HEK293 (cell line): Measurements from ENCODE around the gene C17orf67.

Experiments
- CTCF ChIA-PET: fragments of 350-600 bp; formaldehyde crosslinking; extraction: SDS; loops from one replicate; lab custom pipeline; 2021; ENCODE audit warnings: antibody characterized with exemption; lab: Yijun Ruan, JAX
- POLR2A ChIA-PET: fragments of 300-600 bp; formaldehyde crosslinking; extraction: SDS; loops from one replicate; lab custom pipeline; 2020; ENCODE audit warnings: antibody characterized with exemption, inconsistent platforms; lab: Yijun Ruan, JAX
- H3K27ac ChIP-seq: fragments of 200-500 bp; sonication (Bioruptor generic); 2 replicates; pipeline ENCODE4 v1.5.1; 2014; ENCODE audit warnings: low read depth, low read length, control low read depth, inconsistent platforms; ENCODE audit errors: extremely low read depth
- H3K36me3 ChIP-seq, 2 experiments: fragments of 200-500 bp in 1 of 2; sonication (Bioruptor generic) in 1 of 2; 1 replicate in 1 of 2; 2 replicates in 1 of 2; pipeline ENCODE4 v1.5.1; 2014 to 2017; ENCODE audit warnings: inconsistent platforms in 2 of 2, low read length in 2 of 2; ENCODE audit not compliant: control insufficient read depth in 2 of 2, insufficient read depth in 1 of 2
- H3K4me1 ChIP-seq: fragments of 200-500 bp; sonication (Bioruptor generic); 2 replicates; pipeline ENCODE4 v1.5.1; 2014; ENCODE audit warnings: mild to moderate bottlenecking, low read length, inconsistent platforms; ENCODE audit not compliant: control insufficient read depth, insufficient read depth
- H3K4me3 ChIP-seq: 2 replicates; pipeline ENCODE4 v1.5.1; 2011; ENCODE audit warnings: low read depth, mild to moderate bottlenecking, control low read depth, low read length, moderate library complexity
- H3K9me3 ChIP-seq: fragments of 200-500 bp; sonication (Bioruptor generic); 2 replicates; pipeline ENCODE4 v1.5.1; 2014; ENCODE audit warnings: low read depth, low read length, inconsistent platforms; ENCODE audit not compliant: control insufficient read depth, insufficient read depth
- BCL6B ChIP-seq: fragments of 450-650 bp; formaldehyde crosslinking; IDR thresholded peaks from 2 replicates; pipeline ENCODE4 v1.5.1; 2017; ENCODE audit warnings: missing biosample characterization, missing genetic modification characterization
- GLIS2 ChIP-seq: fragments of 450-650 bp; formaldehyde crosslinking; IDR thresholded peaks from 2 replicates; pipeline ENCODE4 v1.5.1; 2016; ENCODE audit warnings: missing biosample characterization, missing genetic modification characterization
- SETDB1 ChIP-seq: IDR thresholded peaks from one replicate; pipeline ENCODE4 v1.6.1; 2017; ENCODE audit warnings: mild to moderate bottlenecking, low read length, moderate library complexity, mixed read lengths; ENCODE audit not compliant: insufficient read length
- ZBTB21 ChIP-seq: fragments of 450-650 bp; formaldehyde crosslinking; IDR thresholded peaks from 2 replicates; pipeline ENCODE4 v1.5.1; 2017; ENCODE audit warnings: missing biosample characterization, missing genetic modification characterization
- ZFP3 ChIP-seq: fragments of 450-650 bp; formaldehyde crosslinking; IDR thresholded peaks from 2 replicates; pipeline ENCODE4 v1.5.1; 2016; ENCODE audit warnings: low read depth, missing biosample characterization, missing genetic modification characterization
- ZNF10 ChIP-seq: fragments of 450-650 bp; formaldehyde crosslinking; IDR thresholded peaks from 2 replicates; pipeline ENCODE4 v1.5.1; 2017; ENCODE audit warnings: missing biosample characterization, missing genetic modification characterization
- ZNF121 ChIP-seq: fragments of 450-650 bp; formaldehyde crosslinking; IDR thresholded peaks from 2 replicates; pipeline ENCODE4 v1.5.1; 2016; ENCODE audit warnings: missing biosample characterization, missing genetic modification characterization
- ZNF169 ChIP-seq: fragments of 450-650 bp; formaldehyde crosslinking; IDR thresholded peaks from 2 replicates; pipeline ENCODE4 v1.5.1; 2016; ENCODE audit warnings: missing biosample characterization, missing genetic modification characterization
- ZNF19 ChIP-seq: fragments of 450-650 bp; formaldehyde crosslinking; IDR thresholded peaks from 2 replicates; pipeline ENCODE4; 2016; ENCODE audit warnings: missing biosample characterization, missing genetic modification characterization, low read depth
- ZNF221 ChIP-seq: fragments of 450-650 bp; formaldehyde crosslinking; IDR thresholded peaks from 2 replicates; pipeline ENCODE4 v1.5.1; 2017; ENCODE audit warnings: missing biosample characterization, missing genetic modification characterization, borderline replicate concordance
- ZNF239 ChIP-seq: fragments of 450-650 bp; formaldehyde crosslinking; IDR thresholded peaks from 2 replicates; pipeline ENCODE4 v1.5.1; 2016; ENCODE audit warnings: missing biosample characterization, missing genetic modification characterization
- ZNF248 ChIP-seq: fragments of 450-650 bp; formaldehyde crosslinking; IDR thresholded peaks from 2 replicates; pipeline ENCODE4 v1.5.1; 2017; ENCODE audit warnings: missing biosample characterization, missing genetic modification characterization
- ZNF514 ChIP-seq: fragments of 450-650 bp; formaldehyde crosslinking; IDR thresholded peaks from 2 replicates; pipeline ENCODE4 v1.5.1; 2016; ENCODE audit warnings: missing biosample characterization, missing genetic modification characterization
- ZNF610 ChIP-seq: fragments of 450-650 bp; formaldehyde crosslinking; IDR thresholded peaks from 2 replicates; pipeline ENCODE4 v1.5.1; 2016; ENCODE audit warnings: missing biosample characterization, missing genetic modification characterization, borderline replicate concordance
- ZNF624 ChIP-seq: fragments of 450-650 bp; formaldehyde crosslinking; IDR thresholded peaks from 2 replicates; pipeline ENCODE4 v1.5.1; 2017; ENCODE audit warnings: missing biosample characterization, missing genetic modification characterization
- ZNF670 ChIP-seq: fragments of 450-650 bp; formaldehyde crosslinking; IDR thresholded peaks from 2 replicates; pipeline ENCODE4 v1.5.1; 2016; ENCODE audit warnings: missing biosample characterization, missing genetic modification characterization, low read depth
- TF ChIP-seq, protein P1 (sequence below): fragments of 450-650 bp; formaldehyde crosslinking; IDR thresholded peaks from 2 replicates; pipeline ENCODE4 v1.5.1; 2016; ENCODE audit warnings: missing biosample characterization, missing genetic modification characterization
- TF ChIP-seq, protein P2 (sequence below): fragments of 450-650 bp; formaldehyde crosslinking; IDR thresholded peaks from 2 replicates; pipeline ENCODE4 v1.5.1; 2016; ENCODE audit warnings: missing biosample characterization, missing genetic modification characterization, low read depth
- TF ChIP-seq, protein P3 (sequence below): fragments of 450-650 bp; formaldehyde crosslinking; IDR thresholded peaks from 2 replicates; pipeline ENCODE4 v1.5.1; 2016; ENCODE audit warnings: missing biosample characterization, missing genetic modification characterization
- TF ChIP-seq, protein P4 (sequence below): fragments of 450-650 bp; formaldehyde crosslinking; IDR thresholded peaks from 2 replicates; pipeline ENCODE4; 2016; ENCODE audit warnings: missing biosample characterization, missing genetic modification characterization
- TF ChIP-seq, protein P5 (sequence below): fragments of 450-650 bp; formaldehyde crosslinking; conservative IDR thresholded peaks from 2 replicates; pipeline ENCODE4 v1.5.1; 2016; ENCODE audit warnings: low read depth, missing biosample characterization, missing genetic modification characterization

Gene C17orf67

DNA sequence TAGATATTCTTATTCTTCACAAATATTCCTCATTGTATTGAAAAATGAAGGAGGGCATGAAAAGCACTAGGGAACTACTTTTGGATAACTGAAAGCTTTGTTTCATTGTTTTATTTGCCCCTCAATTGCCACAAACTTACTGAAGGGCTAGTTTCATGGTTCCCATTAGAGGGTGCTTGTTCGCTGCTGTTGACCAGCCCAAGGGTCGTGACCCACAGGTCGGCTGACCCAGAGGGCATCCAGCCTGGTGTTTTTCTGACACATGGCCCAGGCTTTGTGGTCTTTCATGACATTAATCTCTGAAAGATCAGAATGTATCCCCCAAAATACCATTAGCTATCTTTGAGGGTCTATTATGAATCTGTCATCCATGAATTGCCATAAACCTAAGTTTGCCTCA is 30.3 kb upstream of the C17orf67 start:
- no peaks in the 10 kb centered on the region for H3K9me3 ChIP-seq
- no peak overlapping the region for H3K4me3 ChIP-seq
- no peak overlapping the region for H3K27ac ChIP-seq
- no peak for TF ChIP-seq ZNF248
- no peak for TF ChIP-seq ZNF670 (tag by site-specific recombination)
- no peak for TF ChIP-seq ZNF19 (tag by site-specific recombination)
- no peak for TF ChIP-seq GLIS2 (tag by site-specific recombination)
- TF ChIP-seq, protein P1, sequence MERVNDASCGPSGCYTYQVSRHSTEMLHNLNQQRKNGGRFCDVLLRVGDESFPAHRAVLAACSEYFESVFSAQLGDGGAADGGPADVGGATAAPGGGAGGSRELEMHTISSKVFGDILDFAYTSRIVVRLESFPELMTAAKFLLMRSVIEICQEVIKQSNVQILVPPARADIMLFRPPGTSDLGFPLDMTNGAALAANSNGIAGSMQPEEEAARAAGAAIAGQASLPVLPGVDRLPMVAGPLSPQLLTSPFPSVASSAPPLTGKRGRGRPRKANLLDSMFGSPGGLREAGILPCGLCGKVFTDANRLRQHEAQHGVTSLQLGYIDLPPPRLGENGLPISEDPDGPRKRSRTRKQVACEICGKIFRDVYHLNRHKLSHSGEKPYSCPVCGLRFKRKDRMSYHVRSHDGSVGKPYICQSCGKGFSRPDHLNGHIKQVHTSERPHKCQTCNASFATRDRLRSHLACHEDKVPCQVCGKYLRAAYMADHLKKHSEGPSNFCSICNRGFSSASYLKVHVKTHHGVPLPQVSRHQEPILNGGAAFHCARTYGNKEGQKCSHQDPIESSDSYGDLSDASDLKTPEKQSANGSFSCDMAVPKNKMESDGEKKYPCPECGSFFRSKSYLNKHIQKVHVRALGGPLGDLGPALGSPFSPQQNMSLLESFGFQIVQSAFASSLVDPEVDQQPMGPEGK, result no peak
- no peak for TF ChIP-seq ZNF169 (tag by site-specific recombination)
- TF ChIP-seq BCL6B (tag by site-specific recombination), result no peak
- ChIA-PET POLR2A (interaction anchor here (1.2 kb wide), 1 partner anchor 50 kb away, joined by 3 read pairs; the partner anchor contains the start of gene TRIM25), CTCF (interaction anchor here (1.6 kb wide), 1 partner anchor 45 kb away, joined by 6 read pairs; no protein-coding TSS in a partner anchor)
- peaks cover 43 to 54% of the 10 kb centered on the region in 2 experiments for H3K36me3 ChIP-seq
- H3K4me1 ChIP-seq, result no peaks in the 10 kb centered on the region

- POLR2A ChIA-PET, result no interaction called here
Measured at GRCh38 chr17:56861899-56862298, 28.2 kb upstream of the C17orf67 start.

More at GRCh38 chr17:56861899-56862298, 28.2 kb upstream of the C17orf67 start:
- H3K4me1 ChIP-seq, result no peaks in the 10 kb centered on the region
- TF ChIP-seq, protein P2, sequence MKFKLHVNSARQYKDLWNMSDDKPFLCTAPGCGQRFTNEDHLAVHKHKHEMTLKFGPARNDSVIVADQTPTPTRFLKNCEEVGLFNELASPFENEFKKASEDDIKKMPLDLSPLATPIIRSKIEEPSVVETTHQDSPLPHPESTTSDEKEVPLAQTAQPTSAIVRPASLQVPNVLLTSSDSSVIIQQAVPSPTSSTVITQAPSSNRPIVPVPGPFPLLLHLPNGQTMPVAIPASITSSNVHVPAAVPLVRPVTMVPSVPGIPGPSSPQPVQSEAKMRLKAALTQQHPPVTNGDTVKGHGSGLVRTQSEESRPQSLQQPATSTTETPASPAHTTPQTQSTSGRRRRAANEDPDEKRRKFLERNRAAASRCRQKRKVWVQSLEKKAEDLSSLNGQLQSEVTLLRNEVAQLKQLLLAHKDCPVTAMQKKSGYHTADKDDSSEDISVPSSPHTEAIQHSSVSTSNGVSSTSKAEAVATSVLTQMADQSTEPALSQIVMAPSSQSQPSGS (tag by site-specific recombination), result no peak
- TF ChIP-seq ZNF514 (tag by site-specific recombination), result no peak
- TF ChIP-seq ZNF10 (tag by site-specific recombination), result no peak
- no peak for TF ChIP-seq ZBTB21 (tag by site-specific recombination)
- TF ChIP-seq ZNF239 (tag by site-specific recombination), result no peak
- no peak for TF ChIP-seq ZNF121 (tag by site-specific recombination)
- no peak for TF ChIP-seq ZNF624 (tag by site-specific recombination)
- no peak for TF ChIP-seq SETDB1
- TF ChIP-seq, protein P3, sequence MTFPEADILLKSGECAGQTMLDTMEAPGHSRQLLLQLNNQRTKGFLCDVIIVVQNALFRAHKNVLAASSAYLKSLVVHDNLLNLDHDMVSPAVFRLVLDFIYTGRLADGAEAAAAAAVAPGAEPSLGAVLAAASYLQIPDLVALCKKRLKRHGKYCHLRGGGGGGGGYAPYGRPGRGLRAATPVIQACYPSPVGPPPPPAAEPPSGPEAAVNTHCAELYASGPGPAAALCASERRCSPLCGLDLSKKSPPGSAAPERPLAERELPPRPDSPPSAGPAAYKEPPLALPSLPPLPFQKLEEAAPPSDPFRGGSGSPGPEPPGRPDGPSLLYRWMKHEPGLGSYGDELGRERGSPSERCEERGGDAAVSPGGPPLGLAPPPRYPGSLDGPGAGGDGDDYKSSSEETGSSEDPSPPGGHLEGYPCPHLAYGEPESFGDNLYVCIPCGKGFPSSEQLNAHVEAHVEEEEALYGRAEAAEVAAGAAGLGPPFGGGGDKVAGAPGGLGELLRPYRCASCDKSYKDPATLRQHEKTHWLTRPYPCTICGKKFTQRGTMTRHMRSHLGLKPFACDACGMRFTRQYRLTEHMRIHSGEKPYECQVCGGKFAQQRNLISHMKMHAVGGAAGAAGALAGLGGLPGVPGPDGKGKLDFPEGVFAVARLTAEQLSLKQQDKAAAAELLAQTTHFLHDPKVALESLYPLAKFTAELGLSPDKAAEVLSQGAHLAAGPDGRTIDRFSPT (tag by site-specific recombination), result no peak
- TF ChIP-seq ZNF221, result no peak
- TF ChIP-seq GLIS2 (tag by site-specific recombination), result no peak
- no peak for TF ChIP-seq ZNF610
- no peak for TF ChIP-seq ZFP3 (tag by site-specific recombination)
- TF ChIP-seq, protein P4, sequence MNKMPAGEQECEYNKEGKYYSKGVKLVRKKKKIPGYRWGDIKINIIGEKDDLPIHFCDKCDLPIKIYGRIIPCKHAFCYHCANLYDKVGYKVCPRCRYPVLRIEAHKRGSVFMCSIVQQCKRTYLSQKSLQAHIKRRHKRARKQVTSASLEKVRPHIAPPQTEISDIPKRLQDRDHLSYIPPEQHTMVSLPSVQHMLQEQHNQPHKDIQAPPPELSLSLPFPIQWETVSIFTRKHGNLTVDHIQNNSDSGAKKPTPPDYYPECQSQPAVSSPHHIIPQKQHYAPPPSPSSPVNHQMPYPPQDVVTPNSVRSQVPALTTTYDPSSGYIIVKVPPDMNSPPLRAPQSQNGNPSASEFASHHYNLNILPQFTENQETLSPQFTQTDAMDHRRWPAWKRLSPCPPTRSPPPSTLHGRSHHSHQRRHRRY, result no peak
- TF ChIP-seq, protein P5, sequence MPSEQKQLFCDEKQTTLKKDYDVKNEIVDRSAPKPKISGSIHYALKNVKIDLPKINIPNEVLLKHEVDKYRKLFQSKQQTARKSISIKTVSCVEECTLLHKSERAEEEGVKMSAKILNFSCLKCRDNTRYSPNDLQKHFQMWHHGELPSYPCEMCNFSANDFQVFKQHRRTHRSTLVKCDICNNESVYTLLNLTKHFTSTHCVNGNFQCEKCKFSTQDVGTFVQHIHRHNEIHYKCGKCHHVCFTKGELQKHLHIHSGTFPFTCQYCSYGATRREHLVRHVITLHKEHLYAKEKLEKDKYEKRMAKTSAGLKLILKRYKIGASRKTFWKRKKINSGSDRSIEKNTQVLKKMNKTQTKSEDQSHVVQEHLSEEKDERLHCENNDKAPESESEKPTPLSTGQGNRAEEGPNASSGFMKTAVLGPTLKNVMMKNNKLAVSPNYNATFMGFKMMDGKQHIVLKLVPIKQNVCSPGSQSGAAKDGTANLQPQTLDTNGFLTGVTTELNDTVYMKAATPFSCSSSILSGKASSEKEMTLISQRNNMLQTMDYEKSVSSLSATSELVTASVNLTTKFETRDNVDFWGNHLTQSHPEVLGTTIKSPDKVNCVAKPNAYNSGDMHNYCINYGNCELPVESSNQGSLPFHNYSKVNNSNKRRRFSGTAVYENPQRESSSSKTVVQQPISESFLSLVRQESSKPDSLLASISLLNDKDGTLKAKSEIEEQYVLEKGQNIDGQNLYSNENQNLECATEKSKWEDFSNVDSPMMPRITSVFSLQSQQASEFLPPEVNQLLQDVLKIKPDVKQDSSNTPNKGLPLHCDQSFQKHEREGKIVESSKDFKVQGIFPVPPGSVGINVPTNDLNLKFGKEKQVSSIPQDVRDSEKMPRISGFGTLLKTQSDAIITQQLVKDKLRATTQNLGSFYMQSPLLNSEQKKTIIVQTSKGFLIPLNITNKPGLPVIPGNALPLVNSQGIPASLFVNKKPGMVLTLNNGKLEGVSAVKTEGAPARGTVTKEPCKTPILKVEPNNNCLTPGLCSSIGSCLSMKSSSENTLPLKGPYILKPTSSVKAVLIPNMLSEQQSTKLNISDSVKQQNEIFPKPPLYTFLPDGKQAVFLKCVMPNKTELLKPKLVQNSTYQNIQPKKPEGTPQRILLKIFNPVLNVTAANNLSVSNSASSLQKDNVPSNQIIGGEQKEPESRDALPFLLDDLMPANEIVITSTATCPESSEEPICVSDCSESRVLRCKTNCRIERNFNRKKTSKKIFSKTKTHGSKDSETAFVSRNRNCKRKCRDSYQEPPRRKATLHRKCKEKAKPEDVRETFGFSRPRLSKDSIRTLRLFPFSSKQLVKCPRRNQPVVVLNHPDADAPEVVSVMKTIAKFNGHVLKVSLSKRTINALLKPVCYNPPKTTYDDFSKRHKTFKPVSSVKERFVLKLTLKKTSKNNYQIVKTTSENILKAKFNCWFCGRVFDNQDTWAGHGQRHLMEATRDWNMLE (tag by site-specific recombination), result no peak
- no peaks in the 10 kb centered on the region for H3K9me3 ChIP-seq
- H3K4me3 ChIP-seq, result no peak overlapping the region
- CTCF ChIA-PET, result interaction anchor here (1.0 kb wide), 1 partner anchor 17 kb away, joined by 3 read pairs; no protein-coding TSS in a partner anchor
- no peak overlapping the region for H3K27ac ChIP-seq
- peaks cover 62 to 63% of the 10 kb centered on the region in 2 experiments for H3K36me3 ChIP-seq
